BE2C (cell line): ENCODE data around the gene SCLT1.

ENCODE experiments used
- DNase-seq: peaks from one replicate; pipeline ENCODE4 v3.0.0-alpha.2; 2020
- H3K27me3 ChIP-seq: fragments of 250-450 bp; sonication (Bioruptor Pico); 2 replicates; pipeline ENCODE4 v1.5.1; 2020; ENCODE audit warnings: mild to moderate bottlenecking
- H3K36me3 ChIP-seq: fragments of 250-450 bp; sonication (Bioruptor Pico); 2 replicates; pipeline ENCODE4 v1.5.1; 2020; ENCODE audit warnings: mild to moderate bottlenecking
- H3K4me1 ChIP-seq: fragments of 250-450 bp; sonication (Bioruptor Pico); 2 replicates; pipeline ENCODE4 v1.5.1; 2020
- H3K4me3 ChIP-seq: 2 replicates; pipeline ENCODE4 v1.5.1; 2011; ENCODE audit warnings: low read depth, low read length
- H3K9me3 ChIP-seq: fragments of 250-450 bp; sonication (Bioruptor Pico); 2 replicates; pipeline ENCODE4 v1.5.1; 2020
- CTCF ChIP-seq: IDR thresholded peaks from 2 replicates; pipeline ENCODE4 v1.5.1; 2012; ENCODE audit warnings: mild to moderate bottlenecking, low read depth, low read length

The SCLT1 gene

DNA sequence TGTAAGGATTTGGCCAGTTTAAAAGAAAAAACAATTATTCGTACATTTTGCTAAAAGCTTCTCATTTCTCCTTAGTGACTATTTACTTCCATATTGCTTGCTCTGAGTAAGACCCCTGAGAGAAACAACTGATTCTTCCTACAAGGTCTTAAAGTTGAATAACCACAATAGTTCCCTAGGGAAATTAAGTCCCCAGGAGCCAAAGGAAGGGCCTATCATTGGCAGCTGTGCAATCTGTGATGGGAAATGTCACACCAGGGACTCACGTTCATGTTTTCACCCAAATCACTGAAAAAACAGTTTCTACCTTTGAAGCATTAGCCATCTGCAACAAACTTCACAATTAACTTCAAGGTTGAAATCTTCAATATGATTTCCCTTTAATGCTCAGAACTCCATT lies 217.1 kb downstream of the SCLT1 start:
- TF ChIP-seq CTCF: no peak
- no peak for DNase-seq

DNA sequence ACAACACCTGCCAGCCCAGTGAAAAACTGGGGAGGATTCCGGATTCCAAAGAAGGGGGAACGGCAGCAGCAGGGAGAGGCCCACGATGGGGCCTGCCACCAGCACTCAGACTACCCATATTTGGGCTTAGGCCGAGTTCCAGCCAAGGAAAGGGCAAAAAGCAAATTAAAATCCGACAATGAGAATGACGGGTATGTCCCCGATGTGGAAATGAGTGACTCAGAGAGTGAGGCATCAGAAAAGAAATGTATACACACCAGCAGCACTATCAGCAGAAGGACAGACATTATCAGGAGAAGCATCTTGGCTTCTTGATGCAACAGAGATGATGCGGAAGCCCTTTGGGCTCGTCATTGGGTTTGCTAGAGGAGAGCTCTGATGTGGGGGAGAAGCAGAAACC lies 221.4 kb downstream of the SCLT1 start:
- Histone ChIP-seq H3K4me1 (no peaks in the 10 kb centered on the region), H3K4me3 (no peak overlapping the region), H3K27me3 (no peaks in the 10 kb centered on the region), H3K36me3 (peaks cover 38% of the 10 kb centered on the region), H3K9me3 (no peaks in the 10 kb centered on the region)
- DNase-seq: no peak
- TF ChIP-seq CTCF: no peak

More for the DNA sequence above, 217.1 kb downstream of the SCLT1 start:
- H3K27me3 ChIP-seq: no peaks in the 10 kb centered on the region
- peaks cover 10% of the 10 kb centered on the region for H3K36me3 ChIP-seq
- H3K4me3 ChIP-seq: no peak overlapping the region
- H3K9me3 ChIP-seq: no peaks in the 10 kb centered on the region
- no peaks in the 10 kb centered on the region; the same call in 1 of the 2 replicates for H3K4me1 ChIP-seq

DNA sequence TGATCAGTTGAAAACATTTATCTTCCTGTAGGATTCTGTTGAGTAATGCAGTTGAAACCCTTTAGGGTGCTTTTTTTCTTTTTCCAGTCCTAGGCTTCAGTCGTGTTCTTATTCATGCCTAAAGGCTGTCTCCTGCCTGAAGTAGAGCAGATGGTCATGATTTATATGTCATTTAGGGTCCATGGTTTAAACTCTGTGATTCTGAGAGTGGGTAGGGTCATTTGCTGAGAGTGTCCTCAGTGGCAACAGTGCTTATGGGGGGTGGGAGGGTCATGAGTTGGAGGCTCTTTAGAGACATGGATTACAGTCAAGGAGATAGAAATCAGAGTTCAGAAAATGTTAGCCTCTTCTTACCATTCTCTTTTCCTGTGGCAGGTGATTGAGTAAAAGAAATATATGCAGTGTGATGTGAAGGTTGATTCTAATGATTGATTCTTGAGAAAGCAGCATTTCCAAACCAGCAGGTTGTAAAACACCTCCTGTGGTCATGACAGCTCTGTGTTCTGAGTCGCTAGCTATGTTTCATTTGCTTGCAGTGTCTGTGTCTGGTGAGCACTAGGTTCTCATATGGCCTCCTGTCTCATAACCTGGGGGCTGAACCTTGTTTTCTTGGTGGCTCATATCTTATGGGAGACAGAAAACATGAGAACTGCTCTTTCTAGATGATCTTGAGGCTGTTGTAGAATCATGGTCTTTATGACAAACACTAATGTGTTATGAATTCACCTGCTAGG lies 223.4 kb downstream of the SCLT1 start:
- TF ChIP-seq CTCF: no peak
- Histone ChIP-seq H3K27me3 (no peaks in the 10 kb centered on the region), H3K9me3 (no peaks in the 10 kb centered on the region), H3K36me3 (peaks cover 39% of the 10 kb centered on the region), H3K4me1 (no peaks in the 10 kb centered on the region), H3K4me3 (no peak overlapping the region)
- DNase-seq: no peak

DNA sequence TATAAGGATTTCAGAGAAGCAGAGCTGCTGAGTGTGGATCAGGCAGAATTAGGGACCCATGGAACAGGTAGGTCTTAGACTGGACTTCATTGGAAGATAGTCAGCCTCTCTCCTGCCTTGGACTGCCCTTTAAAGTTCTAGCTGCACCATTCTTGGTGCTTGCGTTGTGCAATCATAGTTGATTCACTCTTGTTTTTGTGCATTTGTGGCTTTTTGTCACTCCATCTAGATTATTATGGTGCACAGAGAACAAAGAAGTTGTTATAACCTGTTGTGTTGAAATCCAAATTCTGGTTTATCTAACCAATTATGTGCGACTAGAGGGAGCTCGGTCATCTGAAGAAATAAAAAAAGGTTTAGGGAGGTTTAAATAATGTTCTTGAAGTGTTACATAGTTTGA lies 224.6 kb downstream of the SCLT1 start:
- no peak overlapping the region for H3K4me3 ChIP-seq

GRCh38 chr4:128866691-128867090 lies 226.6 kb downstream of the SCLT1 start:
- Histone ChIP-seq H3K27me3 (no peaks in the 10 kb centered on the region), H3K9me3 (no peaks in the 10 kb centered on the region), H3K4me1 (peaks cover 4% of the 10 kb centered on the region; the same call in 1 of the 2 replicates), H3K36me3 (peaks cover 61% of the 10 kb centered on the region), H3K4me3 (no peak overlapping the region)
- no peak for DNase-seq
- no peak for TF ChIP-seq CTCF

More for the DNA sequence above, 224.6 kb downstream of the SCLT1 start:
- Histone ChIP-seq H3K9me3 (no peaks in the 10 kb centered on the region), H3K36me3 (peaks cover 49% of the 10 kb centered on the region), H3K4me1 (no peaks in the 10 kb centered on the region), H3K27me3 (no peaks in the 10 kb centered on the region)
- no peak for TF ChIP-seq CTCF
- DNase-seq: no peak

DNA sequence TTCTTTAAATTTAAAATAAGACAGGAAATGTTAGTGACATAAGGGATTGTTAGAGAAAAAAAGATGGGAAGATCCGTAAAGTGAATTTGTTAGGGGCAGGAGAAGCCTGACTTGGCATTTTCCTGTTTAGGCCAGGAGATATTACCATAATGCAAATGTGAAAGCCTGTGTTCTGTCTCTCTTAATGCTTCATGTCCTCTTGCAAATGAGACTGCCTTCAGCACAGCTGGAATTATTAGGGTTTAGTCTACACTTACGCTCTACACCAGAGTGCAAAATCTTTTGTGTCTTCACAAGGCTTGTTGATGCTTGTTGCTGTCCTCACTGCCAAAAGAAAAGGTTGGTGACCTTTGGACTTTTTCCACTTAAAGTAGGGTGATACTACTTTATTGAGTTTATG lies 227.1 kb downstream of the SCLT1 start:
- Histone ChIP-seq H3K27me3 (no peaks in the 10 kb centered on the region), H3K4me1 (peaks cover 4% of the 10 kb centered on the region; the same call in 1 of the 2 replicates), H3K4me3 (no peak overlapping the region), H3K36me3 (peaks cover 61% of the 10 kb centered on the region), H3K9me3 (no peaks in the 10 kb centered on the region)
- no peak for DNase-seq
- no peak for TF ChIP-seq CTCF
